Trophoblast cell (in vitro differentiated cells and primary cell): Measurements from ENCODE around the gene MYO18B.

Experiments used
- DNase-seq, 2 donors: peaks; one replicate each; pipeline ENCODE4 v3.0.0-alpha.2; 2016
- H2AFZ ChIP-seq: 2 replicates; pipeline ENCODE4 v1.6.1; 2013; ENCODE audit warnings: low read length, moderate library complexity, mild to moderate bottlenecking; ENCODE audit not compliant: insufficient read depth, poor library complexity
- H2AK5ac ChIP-seq: 2 replicates; pipeline ENCODE4 v1.6.1; 2013; ENCODE audit warnings: mild to moderate bottlenecking, low read length
- H2BK120ac ChIP-seq: 2 replicates; pipeline ENCODE4 v1.6.1; 2013; ENCODE audit warnings: low read length, mild to moderate bottlenecking, moderate library complexity; ENCODE audit not compliant: insufficient read depth, poor library complexity
- H2BK12ac ChIP-seq: 2 replicates; pipeline ENCODE4 v1.6.1; 2013; ENCODE audit warnings: mild to moderate bottlenecking, low read length, moderate library complexity
- H2BK5ac ChIP-seq: 2 replicates; pipeline ENCODE4 v1.6.1; 2013; ENCODE audit warnings: low read length, low read depth, moderate library complexity, mild to moderate bottlenecking; ENCODE audit not compliant: poor library complexity
- H3K14ac ChIP-seq: 2 replicates; pipeline ENCODE4 v1.6.1; 2013; ENCODE audit warnings: mild to moderate bottlenecking, low read length
- H3K18ac ChIP-seq: 2 replicates; pipeline ENCODE4 v1.6.1; 2013; ENCODE audit warnings: mild to moderate bottlenecking, low read length
- H3K23ac ChIP-seq: 2 replicates; pipeline ENCODE4 v1.6.1; 2013; ENCODE audit warnings: low read length
- H3K27ac ChIP-seq: 2 replicates; pipeline ENCODE4 v1.5.1; 2013; ENCODE audit warnings: low read depth, mild to moderate bottlenecking, inconsistent platforms, low read length, moderate library complexity
- H3K27me3 ChIP-seq: 2 replicates; pipeline ENCODE4 v1.6.1; 2013; ENCODE audit warnings: inconsistent platforms, mild to moderate bottlenecking, low read length, moderate library complexity; ENCODE audit not compliant: insufficient read depth
- H3K36me3 ChIP-seq, 2 experiments: 1 replicate in 1 of 2; 2 replicates in 1 of 2; pipeline ENCODE4 v1.6.1; 2013; ENCODE audit warnings: low read length in 2 of 2, mild to moderate bottlenecking in 2 of 2, moderate library complexity in 1 of 2; ENCODE audit not compliant: insufficient read depth in 2 of 2, control insufficient read depth in 1 of 2
- H3K4ac ChIP-seq: 2 replicates; pipeline ENCODE4 v1.6.1; 2013; ENCODE audit warnings: low read depth, mild to moderate bottlenecking, low read length, moderate library complexity
- H3K4me1 ChIP-seq, 2 experiments: 1 replicate in 1 of 2; 2 replicates in 1 of 2; pipeline ENCODE4 v1.6.1; 2013; ENCODE audit warnings: low read length in 2 of 2, mild to moderate bottlenecking in 2 of 2, moderate library complexity in 1 of 2; ENCODE audit not compliant: insufficient read depth in 2 of 2, control insufficient read depth in 1 of 2
- H3K4me2 ChIP-seq: 2 replicates; pipeline ENCODE4 v1.6.1; 2013; ENCODE audit warnings: inconsistent platforms, mild to moderate bottlenecking, low read length, moderate library complexity
- H3K4me3 ChIP-seq: 2 replicates; pipeline ENCODE4 v1.5.1; 2013; ENCODE audit warnings: mild to moderate bottlenecking, low read depth, low read length, inconsistent platforms
- H3K79me1 ChIP-seq: one replicate; pipeline ENCODE4 v1.6.1; 2013; ENCODE audit warnings: low read length
- H3K79me2 ChIP-seq: 2 replicates; pipeline ENCODE4 v1.6.1; 2013; ENCODE audit warnings: low read length, mild to moderate bottlenecking; ENCODE audit not compliant: control insufficient read depth, insufficient read depth, poor library complexity
- H3K9ac ChIP-seq: 2 replicates; pipeline ENCODE4 v1.6.1; 2013; ENCODE audit warnings: mild to moderate bottlenecking, low read length
- H3K9me3 ChIP-seq: 2 replicates; pipeline ENCODE4 v1.6.1; 2013; ENCODE audit warnings: low read depth, mild to moderate bottlenecking, control low read depth, inconsistent platforms, low read length; ENCODE audit not compliant: insufficient read depth
- H4K12ac ChIP-seq: 2 replicates; pipeline ENCODE4 v1.6.1; 2013; ENCODE audit warnings: low read depth, mild to moderate bottlenecking, low read length, moderate library complexity
- H4K8ac ChIP-seq: 2 replicates; pipeline ENCODE4 v1.6.1; 2013; ENCODE audit warnings: low read depth, mild to moderate bottlenecking, low read length, moderate library complexity
- H4K91ac ChIP-seq: one replicate; pipeline ENCODE4 v1.6.1; 2013; ENCODE audit warnings: low read depth, mild to moderate bottlenecking, low read length, moderate library complexity
- WGBS: extraction: QIAGEN DNeasy Blood & Tissue Kit; methylation state at CpG from one replicate; pipeline ENCODE4 v1.1.7; 2013; ENCODE audit warnings: missing lambda C conversion rate; ENCODE audit not compliant: insufficient read length, insufficient coverage; ENCODE audit errors: extremely low coverage; 5-methylcytosine and 5-hydroxymethylcytosine counted together

MYO18B gene

GRCh38 chr22:25763239-25763777 lies 21.3 kb downstream of the MYO18B start:
- Histone ChIP-seq H3K14ac (no peak overlapping the region), H3K4me1 (no peaks in the 10 kb centered on the region), H3K27ac (no peak overlapping the region), H2AK5ac (no peak overlapping the region), H3K9me3 (peaks cover 14% of the 10 kb centered on the region), H3K79me1 (no peaks in the 10 kb centered on the region), H3K4me3 (no peak overlapping the region), H4K8ac (no peak overlapping the region), H4K12ac (no peak overlapping the region), H3K23ac (no peak overlapping the region), H2AFZ (no peak overlapping the region), H3K9ac (no peak overlapping the region), H4K91ac (no peak overlapping the region), H3K4me2 (no peak overlapping the region), H3K79me2 (no peaks in the 10 kb centered on the region), H3K27me3 (no peaks in the 10 kb centered on the region), H3K4ac (no peak overlapping the region), H3K18ac (no peak overlapping the region), H3K36me3 (no peaks in the 10 kb centered on the region), H2BK120ac (no peak overlapping the region), H2BK5ac (no peak overlapping the region), H2BK12ac (no peak overlapping the region)
- no CpG with 5 or more reads among the region's 7 CpGs for WGBS
- no peak for DNase-seq

GRCh38 chr22:25764270-25765015 lies 22.5 kb downstream of the MYO18B start:
- Histone ChIP-seq H3K23ac (no peak overlapping the region), H3K14ac (no peak overlapping the region), H3K27me3 (no peaks in the 10 kb centered on the region), H4K12ac (no peak overlapping the region), H3K4me2 (no peak overlapping the region), H3K18ac (no peak overlapping the region), H3K4me1 (no peaks in the 10 kb centered on the region), H2AK5ac (no peak overlapping the region), H3K9ac (no peak overlapping the region), H3K27ac (no peak overlapping the region), H3K79me1 (no peaks in the 10 kb centered on the region), H3K4me3 (no peak overlapping the region), H2AFZ (no peak overlapping the region), H4K8ac (no peak overlapping the region), H2BK12ac (no peak overlapping the region), H3K36me3 (no peaks in the 10 kb centered on the region), H2BK120ac (no peak overlapping the region), H4K91ac (no peak overlapping the region), H2BK5ac (no peak overlapping the region), H3K9me3 (peaks cover 14% of the 10 kb centered on the region), H3K4ac (no peak overlapping the region), H3K79me2 (no peaks in the 10 kb centered on the region)
- no peak for DNase-seq
- WGBS: no CpG with 5 or more reads among the region's 8 CpGs

GRCh38 chr22:25765016-25765367 lies 23.0 kb downstream of the MYO18B start:
- Histone ChIP-seq H4K91ac (no peak overlapping the region), H3K9ac (no peak overlapping the region), H2BK12ac (no peak overlapping the region), H2BK5ac (no peak overlapping the region), H3K4me1 (no peaks in the 10 kb centered on the region), H3K18ac (no peak overlapping the region), H3K27ac (no peak overlapping the region), H4K8ac (no peak overlapping the region), H3K4me3 (no peak overlapping the region), H3K36me3 (no peaks in the 10 kb centered on the region), H2AFZ (no peak overlapping the region), H2AK5ac (no peak overlapping the region), H3K4me2 (no peak overlapping the region), H3K79me1 (no peaks in the 10 kb centered on the region), H3K79me2 (no peaks in the 10 kb centered on the region), H4K12ac (no peak overlapping the region), H3K9me3 (peaks cover 14% of the 10 kb centered on the region), H3K4ac (no peak overlapping the region), H2BK120ac (no peak overlapping the region), H3K14ac (no peak overlapping the region), H3K23ac (no peak overlapping the region), H3K27me3 (no peaks in the 10 kb centered on the region)
- no CpG with 5 or more reads among the region's 2 CpGs for WGBS
- no peak for DNase-seq

GRCh38 chr22:25765801-25766200 lies 23.8 kb downstream of the MYO18B start:
- Histone ChIP-seq H3K4ac (no peak overlapping the region), H3K18ac (no peak overlapping the region), H2AFZ (no peak overlapping the region), H3K4me2 (no peak overlapping the region), H3K36me3 (no peaks in the 10 kb centered on the region), H3K27me3 (no peaks in the 10 kb centered on the region), H3K9me3 (peaks cover 14% of the 10 kb centered on the region), H3K4me1 (no peaks in the 10 kb centered on the region), H3K79me2 (no peaks in the 10 kb centered on the region), H3K9ac (no peak overlapping the region), H2AK5ac (no peak overlapping the region), H3K79me1 (no peaks in the 10 kb centered on the region), H3K23ac (no peak overlapping the region), H2BK12ac (no peak overlapping the region), H3K27ac (no peak overlapping the region), H4K8ac (no peak overlapping the region), H2BK5ac (no peak overlapping the region), H3K14ac (no peak overlapping the region), H4K91ac (no peak overlapping the region), H3K4me3 (no peak overlapping the region), H4K12ac (no peak overlapping the region), H2BK120ac (no peak overlapping the region)
- no CpG with 5 or more reads among the region's 4 CpGs for WGBS
- DNase-seq: no peak
